ENCODE data around the gene NPC1. TPM values are rescaled to one million over a fixed set of nuclear protein-coding genes. Genes with fewer than 3 reads are reported as not detected.
"Not testable (repeated sequence)": the region's sequence is repeated elsewhere in the genome, so short reads cannot be mapped to it uniquely, and the experiment has no call there.

Gene NPC1
- polyA plus RNA-seq, 3 donors: 7.5 to 17.9 (median 17.7) TPM

DNA sequence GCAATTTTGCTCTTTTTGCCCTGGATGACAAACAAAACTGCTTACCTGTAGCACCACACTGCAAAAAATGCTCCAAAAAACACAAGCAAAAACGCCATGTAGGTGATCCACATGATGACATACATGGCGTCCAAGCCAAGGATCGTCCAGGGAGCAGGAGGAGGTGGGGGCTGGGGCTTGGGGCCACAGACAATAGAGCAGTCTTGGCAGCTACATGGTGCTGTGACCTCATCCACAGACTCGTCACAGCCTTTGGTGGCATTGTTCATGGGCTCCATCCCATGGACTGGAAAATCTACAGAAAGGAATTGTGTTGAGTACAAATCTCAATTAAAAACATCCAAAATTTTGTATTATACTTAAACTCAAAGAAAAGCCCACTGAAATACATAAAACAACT lies 26.1 kb downstream of the NPC1 start:
- Histone ChIP-seq H3K27me3 (ENCODE audit: control insufficient read depth in 2 of 2, insufficient read depth in 2 of 2, low read length in 2 of 2) (no peaks in the 10 kb centered on the region), H3K9me3 (replicated peaks in 1 of 2; ENCODE audit: control insufficient read depth in 1 of 2, insufficient read depth in 1 of 2, low read length in 2 of 2) (no peaks in the 10 kb centered on the region), H3K36me3 (replicated peaks in 1 of 2; ENCODE audit: control insufficient read depth in 1 of 2, insufficient read depth in 2 of 2, low read length in 2 of 2) (peaks cover 67 to 96% of the 10 kb centered on the region in 2 donors), H3K27ac (ENCODE audit: low read depth in 1 of 2, low read length in 2 of 2) (no peak overlapping the region), H3K9ac (ENCODE audit: insufficient read depth, low read length, poor library complexity, severe bottlenecking) (no peak overlapping the region), H4K20me1 (ENCODE audit: insufficient read depth, low read length) (no peaks in the 10 kb centered on the region), H3K4me1 (ENCODE audit: control insufficient read depth in 1 of 2, insufficient read depth in 2 of 2, low read length in 2 of 2) (no peaks in the 10 kb centered on the region), H3K79me2 (ENCODE audit: insufficient read depth, low read length) (no peaks in the 10 kb centered on the region), H3K4me2 (replicated peaks; ENCODE audit: extremely low read depth, low read length, poor library complexity, severe bottlenecking) (no peak overlapping the region), H3K4me3 (replicated peaks in 1 of 3; ENCODE audit: low read depth in 2 of 3, low read length in 3 of 3) (no peak overlapping the region), H2AFZ (ENCODE audit: insufficient read depth, low read depth, low read length, poor library complexity, severe bottlenecking) (no peak overlapping the region)
- H3K27ac Mint-ChIP-seq: no peak overlapping the region
- intact Hi-C loops (cut with micrococcal nuclease): no loop called here
- no peak for DNase-seq
- H3K4me1 Mint-ChIP-seq: no peaks in the 10 kb centered on the region
- no peaks in the 10 kb centered on the region for H3K9me3 Mint-ChIP-seq
- peaks cover 84 to 98% of the 10 kb centered on the region in 2 donors for H3K36me3 Mint-ChIP-seq
- H3K27me3 Mint-ChIP-seq (ENCODE audit: low read depth in 3 of 3): no peaks in the 10 kb centered on the region
- no peak overlapping the region for H3K4me3 Mint-ChIP-seq
- TF ChIP-seq CTCF (IDR thresholded peaks at IDR 0.05): no peak
- 100% methylated on average over 1 of the region's 4 CpGs for WGBS (ENCODE audit: insufficient coverage)

DNA sequence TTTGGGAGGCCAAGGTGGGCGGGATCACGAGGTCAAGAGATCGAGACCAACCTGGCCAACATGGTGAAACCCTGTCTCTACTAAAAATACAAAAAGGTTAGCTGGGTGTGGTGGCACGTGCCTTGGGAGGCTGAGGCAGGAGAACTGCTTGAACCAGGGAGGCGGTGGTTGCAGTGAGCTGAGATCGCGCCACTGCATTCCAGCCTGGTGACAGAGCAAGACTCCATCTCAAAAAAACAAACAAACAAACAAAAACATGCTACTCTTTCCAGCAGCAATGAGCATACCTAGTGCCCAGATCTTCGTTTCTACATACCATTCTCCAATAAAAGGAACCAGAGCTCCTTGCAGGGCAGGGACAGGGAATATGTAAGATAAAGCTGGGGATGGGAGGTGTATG lies 28.8 kb downstream of the NPC1 start:
- H3K27me3 ChIP-seq (ENCODE audit: control insufficient read depth in 2 of 2, insufficient read depth in 2 of 2, low read length in 2 of 2); H3K4me3 Mint-ChIP-seq; H4K20me1 ChIP-seq (ENCODE audit: insufficient read depth, low read length); H3K79me2 ChIP-seq (ENCODE audit: insufficient read depth, low read length); H3K9ac ChIP-seq (ENCODE audit: insufficient read depth, low read length, poor library complexity, severe bottlenecking); H3K9me3 Mint-ChIP-seq; intact Hi-C loops (cut with micrococcal nuclease); H3K4me1 Mint-ChIP-seq; DNase-seq; H3K9me3 ChIP-seq (replicated peaks in 1 of 2; ENCODE audit: control insufficient read depth in 1 of 2, insufficient read depth in 1 of 2, low read length in 2 of 2); H3K27ac ChIP-seq (ENCODE audit: low read depth in 1 of 2, low read length in 2 of 2); H3K27me3 Mint-ChIP-seq (ENCODE audit: low read depth in 3 of 3); H3K4me3 ChIP-seq (replicated peaks in 1 of 3; ENCODE audit: low read depth in 2 of 3, low read length in 3 of 3); H2AFZ ChIP-seq (ENCODE audit: insufficient read depth, low read depth, low read length, poor library complexity, severe bottlenecking); H3K4me1 ChIP-seq (ENCODE audit: control insufficient read depth in 1 of 2, insufficient read depth in 2 of 2, low read length in 2 of 2); H3K4me2 ChIP-seq (replicated peaks; ENCODE audit: extremely low read depth, low read length, poor library complexity, severe bottlenecking): not testable (repeated sequence)
- Mint-ChIP-seq H3K36me3 (peaks cover 91 to 99% of the 10 kb centered on the region in 2 donors), H3K27ac (peak overlapping the region in 2 of 7 donors; percentile 5 to 46)
- H3K36me3 ChIP-seq (replicated peaks in 1 of 2; ENCODE audit: control insufficient read depth in 1 of 2, insufficient read depth in 2 of 2, low read length in 2 of 2): peaks cover 83 to 97% of the 10 kb centered on the region in 2 donors
- 100% methylated on average over 4 of the region's 8 CpGs for WGBS (ENCODE audit: insufficient coverage)

Measured in CD14-positive monocyte (primary cell).